OCI-LY3 (cell line): ENCODE results near the gene PGAP3.

Experiments used
- H2AFZ ChIP-seq: fragments of 200-600, 300-600 bp; shearing (Covaris generic); 2 replicates; pipeline ENCODE4 v1.6.0; 2014; ENCODE audit warnings: antibody characterized with exemption, low read depth, low read length
- H3K27ac ChIP-seq: fragments of 200-600, 300-600 bp; sonication (generic); 2 replicates; pipeline ENCODE4 v1.5.1; 2014; ENCODE audit warnings: mild to moderate bottlenecking, low read length, moderate library complexity, mixed read lengths
- H3K27me3 ChIP-seq: fragments of 200-600, 300-600 bp; sonication (generic); 2 replicates; pipeline ENCODE4 v1.6.1; 2014; ENCODE audit warnings: low read depth, low read length, mixed read lengths
- H3K36me3 ChIP-seq: fragments of 200-600, 300-600 bp; sonication (generic); replicated peaks from 2 replicates; pipeline ENCODE3; 2014; ENCODE audit warnings: low read depth, low read length, mixed read lengths
- H3K4me1 ChIP-seq: fragments of 300-600, 200-600 bp; sonication (generic); 2 replicates; pipeline ENCODE4 v1.6.1; 2014; ENCODE audit warnings: low read length, mixed read lengths
- H3K4me2 ChIP-seq: fragments of 200-600, 300-600 bp; sonication (generic); 2 replicates; pipeline ENCODE4 v1.6.1; 2014; ENCODE audit warnings: low read length, mixed read lengths
- H3K4me3 ChIP-seq: fragments of 300-600, 200-600 bp; sonication (generic); 2 replicates; pipeline ENCODE4 v1.5.1; 2014; ENCODE audit warnings: antibody characterized with exemption, mild to moderate bottlenecking, low read length, moderate library complexity
- H3K79me2 ChIP-seq: fragments of 300-600, 200-600 bp; shearing (Covaris generic); 2 replicates; pipeline ENCODE4 v1.6.1; 2014; ENCODE audit warnings: mild to moderate bottlenecking, low read length, mixed read lengths
- H3K9ac ChIP-seq: fragments of 300-600, 200-600 bp; shearing (Covaris generic); 2 replicates; pipeline ENCODE4 v1.6.0; 2014; ENCODE audit warnings: mild to moderate bottlenecking, low read length, moderate library complexity
- H3K9me3 ChIP-seq: fragments of 200-600, 300-600 bp; shearing (Covaris generic); 2 replicates; pipeline ENCODE4 v1.6.1; 2014; ENCODE audit warnings: low read length, mixed read lengths; ENCODE audit not compliant: insufficient read depth
- H4K20me1 ChIP-seq: fragments of 200-600, 300-600 bp; sonication (generic); 2 replicates; pipeline ENCODE4 v1.6.1; 2016; ENCODE audit warnings: low read length, mixed read lengths; ENCODE audit not compliant: insufficient read depth
- EZH2phosphoT487 ChIP-seq: fragments of 200-600 bp; shearing (Covaris generic); IDR thresholded peaks from 2 replicates; pipeline ENCODE4 v1.6.1; 2018; ENCODE audit warnings: antibody characterized with exemption, mixed run types, low read depth
- TF ChIP-seq, protein P1 (sequence below): fragments of 200-600, 300-600 bp; sonication (generic); IDR thresholded peaks from 2 replicates; pipeline ENCODE4 v1.5.1; 2014; ENCODE audit warnings: antibody characterized with exemption, low read length, low read depth

Gene PGAP3

DNA sequence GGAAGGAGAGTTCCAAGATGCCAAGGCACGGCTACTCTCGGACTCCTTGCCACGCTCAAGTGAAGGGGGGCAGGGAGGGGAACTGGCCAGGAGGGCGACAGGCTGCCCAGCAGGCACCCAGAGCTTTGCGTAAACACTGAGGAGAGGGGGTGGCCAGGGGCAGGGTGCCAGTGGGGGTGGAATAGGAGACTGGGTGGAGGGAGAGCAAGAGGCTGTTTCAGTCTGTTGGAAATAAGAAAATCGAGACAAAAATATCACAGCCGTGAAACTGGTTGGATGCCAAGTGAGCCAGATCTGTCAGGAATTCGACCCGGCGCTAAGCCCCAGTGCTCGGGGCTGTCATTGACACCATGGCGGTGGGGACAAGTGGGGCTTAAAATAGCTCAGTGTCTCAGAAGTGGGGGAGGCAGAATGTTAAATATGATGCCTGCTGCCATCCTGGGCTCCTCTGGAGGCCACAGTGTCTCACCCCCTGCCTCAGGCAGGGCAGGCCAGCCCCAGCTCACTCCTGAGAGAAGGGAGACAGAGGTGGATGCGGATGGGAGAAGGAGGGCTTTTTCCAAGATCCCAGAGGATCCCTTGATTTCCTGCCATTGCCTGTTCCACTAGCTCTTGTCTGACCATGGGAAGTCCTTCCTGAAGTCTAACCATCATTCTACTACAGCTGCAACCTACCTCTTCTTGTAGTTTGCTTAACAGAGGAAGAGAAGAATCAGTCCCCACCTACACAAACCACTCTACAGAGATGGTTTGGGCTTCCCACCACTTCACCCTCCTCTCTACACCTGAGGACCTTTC is 10.1 kb downstream of the PGAP3 start:
- Histone ChIP-seq H3K4me3 (no peak overlapping the region), H3K79me2 (no peaks in the 10 kb centered on the region), H4K20me1 (no peaks in the 10 kb centered on the region), H3K27me3 (no peaks in the 10 kb centered on the region), H2AFZ (no peak overlapping the region), H3K9ac (no peak overlapping the region), H3K4me1 (peaks cover 8% of the 10 kb centered on the region), H3K27ac (no peak overlapping the region), H3K36me3 (no peaks in the 10 kb centered on the region), H3K4me2 (no peak overlapping the region), H3K9me3 (no peaks in the 10 kb centered on the region)
- TF ChIP-seq, protein P1, sequence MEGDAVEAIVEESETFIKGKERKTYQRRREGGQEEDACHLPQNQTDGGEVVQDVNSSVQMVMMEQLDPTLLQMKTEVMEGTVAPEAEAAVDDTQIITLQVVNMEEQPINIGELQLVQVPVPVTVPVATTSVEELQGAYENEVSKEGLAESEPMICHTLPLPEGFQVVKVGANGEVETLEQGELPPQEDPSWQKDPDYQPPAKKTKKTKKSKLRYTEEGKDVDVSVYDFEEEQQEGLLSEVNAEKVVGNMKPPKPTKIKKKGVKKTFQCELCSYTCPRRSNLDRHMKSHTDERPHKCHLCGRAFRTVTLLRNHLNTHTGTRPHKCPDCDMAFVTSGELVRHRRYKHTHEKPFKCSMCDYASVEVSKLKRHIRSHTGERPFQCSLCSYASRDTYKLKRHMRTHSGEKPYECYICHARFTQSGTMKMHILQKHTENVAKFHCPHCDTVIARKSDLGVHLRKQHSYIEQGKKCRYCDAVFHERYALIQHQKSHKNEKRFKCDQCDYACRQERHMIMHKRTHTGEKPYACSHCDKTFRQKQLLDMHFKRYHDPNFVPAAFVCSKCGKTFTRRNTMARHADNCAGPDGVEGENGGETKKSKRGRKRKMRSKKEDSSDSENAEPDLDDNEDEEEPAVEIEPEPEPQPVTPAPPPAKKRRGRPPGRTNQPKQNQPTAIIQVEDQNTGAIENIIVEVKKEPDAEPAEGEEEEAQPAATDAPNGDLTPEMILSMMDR = no peak
- no peak for TF ChIP-seq EZH2phosphoT487

DNA sequence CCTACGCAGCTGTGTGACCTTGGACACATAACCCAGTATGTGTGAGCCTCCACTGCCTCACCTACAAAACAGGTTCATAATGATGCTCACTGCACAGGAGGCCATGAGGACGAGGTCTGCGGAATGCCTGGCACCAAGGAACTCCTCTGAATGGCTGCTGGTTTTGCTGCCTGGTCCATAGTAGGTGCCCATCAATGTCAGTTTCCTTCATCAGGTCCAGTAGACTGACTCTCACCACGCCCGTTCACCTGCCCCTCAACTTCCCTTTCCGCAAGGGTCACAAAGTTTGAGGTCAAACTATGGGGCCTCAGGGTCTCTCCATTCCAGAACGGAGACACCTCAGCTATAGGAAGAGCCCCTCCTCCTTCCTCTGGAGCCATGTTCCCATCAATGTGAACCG is 10.8 kb downstream of the PGAP3 start:
- no peak overlapping the region for H3K27ac ChIP-seq
- H3K27me3 ChIP-seq = no peaks in the 10 kb centered on the region
- no peak overlapping the region for H3K4me3 ChIP-seq
- H3K4me1 ChIP-seq = peaks cover 13% of the 10 kb centered on the region
- H3K9me3 ChIP-seq = no peaks in the 10 kb centered on the region
- no peak overlapping the region for H3K9ac ChIP-seq
- no peaks in the 10 kb centered on the region for H3K36me3 ChIP-seq
- no peaks in the 10 kb centered on the region for H3K79me2 ChIP-seq
- H2AFZ ChIP-seq = no peak overlapping the region
- no peaks in the 10 kb centered on the region for H4K20me1 ChIP-seq
- H3K4me2 ChIP-seq = no peak overlapping the region
- TF ChIP-seq EZH2phosphoT487 = no peak
- TF ChIP-seq, protein P1 = no peak

DNA sequence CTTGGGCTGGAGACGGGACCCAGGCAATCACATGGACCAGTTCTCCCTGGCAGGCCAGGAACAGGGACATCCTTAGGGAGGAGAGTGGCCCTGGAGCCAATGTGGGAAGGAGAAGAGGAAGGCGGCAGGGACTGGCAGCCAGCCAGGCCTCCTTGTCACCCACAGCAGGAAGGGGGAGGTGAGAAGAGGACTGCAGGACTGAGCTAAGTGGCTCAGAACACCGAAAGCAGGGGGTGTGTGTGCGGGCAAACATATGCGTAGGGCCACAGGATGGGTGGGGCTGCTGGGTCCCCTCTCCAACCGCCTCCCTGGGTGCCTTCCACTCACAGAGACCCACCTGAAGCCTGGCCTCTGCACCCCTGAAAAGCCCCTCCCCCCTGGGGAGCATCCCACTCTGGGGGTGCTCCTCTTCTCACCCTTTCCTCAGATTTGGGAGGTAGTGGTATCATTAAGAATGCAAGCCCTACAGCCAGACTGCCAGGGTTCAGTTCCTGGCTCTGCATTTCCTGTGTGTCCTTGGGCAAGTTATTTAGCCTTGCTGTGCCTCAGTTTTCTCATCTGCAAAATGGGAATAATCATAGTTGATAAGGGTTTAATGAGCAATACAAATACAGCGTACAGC is 11.5 kb downstream of the PGAP3 start:
- H3K27me3 ChIP-seq = no peaks in the 10 kb centered on the region

More for the DNA sequence above, 11.5 kb downstream of the PGAP3 start:
- no peak overlapping the region for H2AFZ ChIP-seq
- H3K4me2 ChIP-seq = no peak overlapping the region
- TF ChIP-seq, protein P1 = no peak
- TF ChIP-seq EZH2phosphoT487 = no peak
- no peaks in the 10 kb centered on the region for H3K9me3 ChIP-seq
- peaks cover 18% of the 10 kb centered on the region for H3K4me1 ChIP-seq
- no peaks in the 10 kb centered on the region for H4K20me1 ChIP-seq
- H3K4me3 ChIP-seq = no peak overlapping the region
- H3K36me3 ChIP-seq = no peaks in the 10 kb centered on the region
- no peaks in the 10 kb centered on the region for H3K79me2 ChIP-seq
- H3K9ac ChIP-seq = no peak overlapping the region
- H3K27ac ChIP-seq = no peak overlapping the region
